Umbilical cord (tissue), 2 donors: ENCODE measurements around the gene ZNF101. TPM values are rescaled to one million over a fixed set of nuclear protein-coding genes. Genes with fewer than 3 reads are reported as not detected.
"Not testable (repeated sequence)": the region's sequence is repeated elsewhere in the genome, so short reads cannot be mapped to it uniquely, and the experiment has no call there.

Experiments
- DNase-seq: peaks from one replicate; pipeline ENCODE4 v3.0.0-alpha.2; 2015; ENCODE audit warnings: low spot score
- total RNA-seq: library from RNA; depleted of rRNA; stranded (reverse); fragments of >200 nt; gene quantifications from one replicate; pipeline ENCODE4 v1.2.3, GENCODE V29; 2014; ENCODE audit warnings: low replicate concordance; ENCODE audit not compliant: insufficient read depth

Gene ZNF101
- total RNA-seq, 1 donor from 2014 or later: 14.2 TPM

DNA sequence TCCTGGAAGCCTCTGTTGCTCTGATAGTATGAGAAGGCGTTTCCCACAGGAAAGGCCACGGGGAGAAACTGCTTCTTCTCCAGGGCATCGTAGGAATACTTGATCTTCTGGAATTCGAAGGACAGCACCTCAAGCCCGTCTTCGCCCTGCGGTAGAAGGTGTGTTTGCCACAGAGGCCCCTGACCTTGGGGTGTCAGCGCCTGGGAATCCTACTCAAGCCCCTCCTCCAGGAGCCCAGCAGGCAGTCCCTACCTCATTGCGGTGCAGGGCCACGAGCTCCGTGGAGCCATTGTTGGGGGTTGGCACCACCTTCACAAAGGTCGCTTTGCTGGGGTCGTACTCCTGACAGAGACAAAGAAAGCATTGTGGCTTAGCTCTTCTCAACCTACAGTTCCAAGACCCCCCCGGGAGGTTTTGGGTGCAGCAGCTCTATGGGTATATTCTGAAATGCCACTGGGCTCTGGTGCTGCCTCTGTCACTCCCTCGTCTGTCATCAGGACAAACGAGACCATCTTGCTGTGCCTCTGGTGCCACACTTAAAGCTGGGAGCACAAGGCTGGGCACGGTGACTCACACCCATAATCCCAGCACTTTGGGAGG, 8.9 kb upstream of the ZNF101 start:
- DNase-seq: no peak

DNA sequence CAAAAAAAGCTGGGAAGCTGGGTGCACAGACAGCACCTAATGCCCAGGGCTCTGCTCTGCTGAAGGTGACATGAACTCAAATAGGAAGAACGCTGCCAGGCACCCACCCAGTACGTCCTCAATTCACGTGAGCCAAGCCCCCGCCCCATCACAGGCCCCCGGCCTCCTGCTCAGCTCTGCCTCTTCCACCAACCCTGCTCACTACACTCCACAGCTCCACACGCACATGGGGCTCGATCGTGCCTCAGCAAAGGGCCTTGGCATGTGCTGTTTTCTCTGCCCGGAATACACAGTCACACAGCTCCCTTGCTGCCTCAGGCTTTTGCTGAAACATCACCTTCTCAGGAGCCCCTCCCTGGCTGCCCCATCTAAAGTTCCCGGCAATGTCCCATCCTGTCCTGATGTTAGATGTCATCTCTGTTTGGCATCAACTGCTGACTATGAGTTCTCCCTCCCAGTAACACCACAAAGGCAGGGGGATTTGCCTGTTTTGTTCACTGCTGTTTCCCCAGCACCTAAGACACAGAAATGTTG, 7.4 kb upstream of the ZNF101 start:
- DNase-seq: no peak

GRCh38 chr19:19661675-19662251, 6.9 kb upstream of the ZNF101 start:
- no peak for DNase-seq

GRCh38 chr19:19662344-19662743, 6.3 kb upstream of the ZNF101 start:
- no peak for DNase-seq

DNA sequence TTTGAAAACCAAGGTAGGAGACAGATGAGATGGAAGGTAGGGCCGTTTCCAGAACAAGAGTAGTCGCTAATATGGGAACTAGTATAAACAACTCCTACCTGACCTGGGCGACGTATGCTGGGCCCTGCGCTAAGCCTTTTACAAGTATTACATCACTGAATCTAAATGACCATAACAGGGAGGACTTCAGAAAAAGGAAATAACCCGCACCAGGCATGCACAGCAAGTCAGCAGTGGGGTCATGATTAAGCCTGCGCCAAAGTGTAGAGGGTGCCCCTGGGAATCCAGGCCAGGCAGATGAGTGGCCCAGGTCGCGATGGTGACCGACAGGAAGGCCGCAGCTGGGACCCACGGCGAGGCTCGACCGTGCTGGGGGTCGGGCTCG, 5.8 kb upstream of the ZNF101 start:
- DNase-seq: no peak

GRCh38 chr19:19663256-19664120, 5.2 kb upstream of the ZNF101 start, which contains the start of gene ATP13A1:
Gene ATP13A1 (minus strand): TSS chr19:19663676. CDS start chr19:19663666, 10 bp downstream.
- peak; percentile 99 for DNase-seq

- not testable (repeated sequence) for DNase-seq
These were observed 3.2 kb upstream of the ZNF101 start for GRCh38 chr19:19665420-19665948.

DNA sequence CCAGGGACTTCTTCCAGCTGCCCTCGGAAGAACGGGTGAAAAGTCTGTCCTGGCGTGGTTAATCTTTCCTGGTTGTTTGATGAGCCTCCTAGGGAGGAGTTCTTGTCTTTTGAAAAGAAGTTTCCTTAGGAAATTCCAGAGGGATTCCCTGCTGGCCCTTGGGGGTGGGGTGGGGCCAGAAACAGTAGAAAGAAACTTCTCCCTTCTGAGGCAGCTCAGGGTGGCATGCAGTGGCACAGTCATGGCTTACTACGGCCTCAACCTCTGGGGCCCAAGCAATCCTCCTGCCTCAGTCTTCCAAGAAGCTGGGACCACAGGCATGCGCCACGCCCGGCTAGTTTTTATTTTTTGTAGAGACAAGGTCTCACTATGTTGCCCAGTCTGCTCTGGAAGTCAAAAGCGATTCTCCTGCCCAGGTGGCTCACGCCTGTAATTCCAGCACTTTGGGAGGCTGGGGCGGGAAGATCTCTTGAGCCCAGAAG, 1.5 kb downstream of the ZNF101 start:
- DNase-seq: no peak

GRCh38 chr19:19672816-19673215, 4.2 kb downstream of the ZNF101 start:
- DNase-seq: no peak

- no peak for DNase-seq
These were observed 5.7 kb downstream of the ZNF101 start for GRCh38 chr19:19674315-19674714.

DNA sequence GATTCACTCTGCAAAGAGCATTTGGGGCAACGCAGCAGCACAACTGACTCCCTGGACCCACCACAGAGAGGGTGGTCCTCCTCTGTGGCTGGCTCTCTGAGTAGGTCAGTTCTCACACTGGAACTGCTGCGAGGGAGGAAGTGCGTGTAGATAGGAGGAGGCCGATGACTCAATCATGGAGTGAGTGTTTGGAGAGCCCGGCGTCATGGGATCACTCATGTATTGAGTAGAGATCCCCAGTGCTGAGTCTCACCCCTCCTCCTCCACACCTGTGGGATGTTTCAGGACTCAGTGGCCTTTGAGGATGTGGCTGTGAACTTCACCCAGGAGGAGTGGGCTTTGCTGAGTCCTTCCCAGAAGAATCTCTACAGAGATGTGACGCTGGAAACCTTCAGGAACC, 8.9 kb downstream of the ZNF101 start:
- no peak for DNase-seq

DNA sequence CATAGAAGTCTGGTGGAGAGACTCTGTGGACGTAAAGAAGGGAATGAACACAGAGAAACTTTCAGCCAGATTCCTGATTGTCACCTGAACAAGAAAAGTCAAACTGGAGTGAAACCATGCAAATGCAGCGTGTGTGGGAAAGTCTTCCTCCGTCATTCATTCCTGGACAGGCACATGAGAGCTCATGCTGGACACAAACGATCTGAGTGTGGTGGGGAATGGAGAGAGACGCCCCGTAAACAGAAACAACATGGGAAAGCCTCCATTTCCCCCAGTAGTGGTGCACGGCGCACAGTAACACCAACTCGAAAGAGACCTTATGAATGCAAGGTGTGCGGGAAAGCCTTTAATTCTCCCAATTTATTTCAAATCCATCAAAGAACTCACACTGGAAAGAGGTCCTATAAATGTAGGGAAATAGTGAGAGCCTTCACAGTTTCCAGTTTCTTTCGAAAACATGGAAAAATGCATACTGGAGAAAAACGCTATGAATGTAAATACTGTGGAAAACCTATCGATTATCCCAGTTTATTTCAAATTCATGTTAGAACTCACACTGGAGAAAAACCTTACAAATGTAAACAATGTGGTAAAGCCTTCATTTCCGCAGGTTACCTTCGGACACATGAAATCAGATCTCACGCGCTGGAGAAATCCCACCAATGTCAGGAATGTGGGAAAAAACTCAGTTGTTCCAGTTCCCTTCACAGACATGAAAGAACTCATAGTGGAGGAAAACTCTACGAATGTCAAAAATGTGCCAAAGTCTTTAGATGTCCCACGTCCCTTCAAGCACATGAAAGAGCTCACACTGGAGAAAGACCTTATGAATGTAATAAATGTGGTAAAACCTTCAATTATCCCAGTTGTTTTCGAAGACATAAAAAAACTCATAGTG, 10.8 kb downstream of the ZNF101 start:
- DNase-seq: no peak

- not testable (repeated sequence) for DNase-seq
These were observed 17.5 kb downstream of the ZNF101 start for GRCh38 chr19:19686119-19686518.

- DNase-seq: no peak
These were observed 17.9 kb downstream of the ZNF101 start for GRCh38 chr19:19686580-19686979.

GRCh38 chr19:19687090-19687489, 18.5 kb downstream of the ZNF101 start:
- DNase-seq: no peak

- not testable (repeated sequence) for DNase-seq
These were observed 20.4 kb downstream of the ZNF101 start for GRCh38 chr19:19689023-19689422.

DNA sequence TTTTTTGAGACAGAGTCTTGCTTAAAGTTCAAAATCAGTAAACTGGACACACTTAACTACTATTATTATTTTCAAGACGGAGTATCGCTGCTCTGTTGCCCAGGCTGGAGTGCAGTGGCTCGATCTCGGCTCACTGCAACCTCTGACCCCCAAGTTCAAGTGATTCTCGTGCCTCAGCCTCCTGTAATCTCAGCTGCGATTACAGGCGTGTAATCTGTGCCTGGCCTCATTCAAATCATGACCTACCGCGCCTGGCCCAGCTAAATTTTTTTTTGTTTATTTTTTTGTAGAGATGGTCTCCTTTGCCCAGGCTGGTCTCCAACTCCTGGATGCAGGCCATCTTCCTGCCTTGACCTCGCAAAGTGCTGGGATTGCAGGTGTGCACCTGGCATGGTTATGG, 23.0 kb downstream of the ZNF101 start:
- DNase-seq: no peak

GRCh38 chr19:19696386-19696785, 27.7 kb downstream of the ZNF101 start:
- DNase-seq: no peak

DNA sequence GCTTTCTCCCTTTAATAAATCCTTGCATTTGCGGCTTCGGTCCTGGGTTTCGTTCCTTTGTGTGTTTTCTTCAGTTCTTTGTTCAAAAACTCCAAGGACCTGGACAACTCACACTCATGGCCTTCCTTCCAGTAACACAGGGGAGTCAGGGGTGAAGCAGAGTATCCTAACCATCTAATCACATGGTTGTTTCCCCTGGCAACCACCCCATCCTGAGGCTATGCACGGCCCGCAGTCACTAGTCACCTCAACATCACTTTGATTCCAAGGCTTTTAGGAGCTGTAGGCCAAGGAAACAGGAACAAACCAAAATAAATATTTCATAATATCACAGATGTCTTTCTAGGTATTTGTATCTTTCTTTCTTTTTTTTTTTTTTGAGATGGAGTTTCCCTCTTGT, 28.9 kb downstream of the ZNF101 start:
- no peak for DNase-seq

- DNase-seq: not testable (repeated sequence)
These were observed 31.9 kb downstream of the ZNF101 start for GRCh38 chr19:19700493-19700892.

DNA sequence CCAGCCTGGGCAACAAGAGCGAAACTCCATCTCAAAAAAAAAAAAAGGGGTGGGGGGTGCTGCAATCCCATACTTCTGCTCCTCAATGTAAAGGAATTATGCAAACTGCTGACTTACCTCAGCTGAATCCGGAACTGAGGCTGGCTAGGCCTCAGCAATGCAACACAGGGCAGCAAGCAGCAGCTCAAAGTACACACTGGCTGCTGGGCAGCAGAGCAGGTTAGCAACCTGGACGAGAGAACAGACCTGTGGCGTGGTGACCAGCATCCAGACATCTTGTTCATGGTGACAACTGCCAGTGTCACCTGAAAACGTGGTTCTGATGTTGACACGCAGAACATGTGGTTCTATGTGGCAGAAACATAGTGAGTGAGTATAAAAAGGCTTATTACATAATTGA, 36.2 kb downstream of the ZNF101 start:
- DNase-seq: no peak
